Prostate gland (tissue), 2 donors: ENCODE data around the gene S100A5. TPM values are rescaled to one million over a fixed set of nuclear protein-coding genes. Genes with fewer than 3 reads are reported as not detected.

Source experiments
- DNase-seq: peaks from one replicate; pipeline ENCODE4 v3.0.0-alpha.2; 2019; ENCODE audit warnings: low spot score
- H3K27ac ChIP-seq, 2 donors: fragments of 200-600 bp; sonication (generic); 2 replicates each; pipeline ENCODE4 v1.5.1; 2017 to 2019
- H3K27me3 ChIP-seq: fragments of 200-600 bp; sonication (generic); replicated peaks from 2 replicates; pipeline ENCODE4 v1.5.1; 2019; ENCODE audit not compliant: insufficient read depth
- H3K36me3 ChIP-seq, 2 donors: fragments of 200-600 bp; sonication (generic); 1 replicate in 1 of 2; 2 replicates in 1 of 2; pipeline versions ENCODE4 v1.5.1 to v1.8.1; 2017 to 2019
- H3K4me1 ChIP-seq: fragments of 200-600 bp; sonication (generic); replicated peaks from 2 replicates; pipeline ENCODE4 v1.5.1; 2019
- H3K4me3 ChIP-seq, 2 donors: fragments of 200-600 bp; sonication (generic); 2 replicates each; pipeline ENCODE4 v1.5.1; 2017 to 2019
- H3K9me3 ChIP-seq: fragments of 200-600 bp; sonication (generic); 2 replicates; pipeline ENCODE4 v1.5.1; 2017
- CTCF ChIP-seq, 4 experiments: fragments of 200-600 bp in 2 of 4; fragments of 450-650 bp in 2 of 4; sonication (generic) in 2 of 4; IDR thresholded peaks; 1 replicate in 3 of 4; 2 replicates in 1 of 4; pipeline ENCODE4 v1.5.1; 2016 to 2019; ENCODE audit warnings: antibody characterized with exemption in 4 of 4, mild to moderate bottlenecking in 2 of 4, moderate library complexity in 2 of 4
- POLR2A ChIP-seq: fragments of 450-650 bp; IDR thresholded peaks from one replicate; pipeline ENCODE4 v1.6.1; 2016; ENCODE audit warnings: antibody characterized with exemption, mild to moderate bottlenecking
- POLR2AphosphoS5 ChIP-seq: sonication (generic); formaldehyde crosslinking; IDR thresholded peaks from one replicate; pipeline ENCODE4 v1.6.1; 2017; ENCODE audit warnings: antibody characterized with exemption
- WGBS: methylation state at CpG from one replicate; pipeline ENCODE4 v1.1.5; 2018; 5-methylcytosine and 5-hydroxymethylcytosine counted together
- intact Hi-C: fragments of 100-400 bp; cut with DNase I; formaldehyde crosslinking; loops from one replicate; pipeline ENCODE4 v1.14.2; 2022
- total RNA-seq, 2 donors: library from RNA; depleted of rRNA; stranded (reverse); fragments of >200 nt; gene quantifications; one replicate each; pipeline ENCODE4 v1.1.0, GENCODE V29; 2016

The S100A5 gene
- total RNA-seq, 2 donors from 2014 or later: not detected

GRCh38 chr1:153535242-153536011 lies 5.3 kb downstream of the S100A5 start, which contains the start of gene S100A6:
S100A6 (minus strand) TSS chr1:153535991; CDS start chr1:153535339, 652 bp downstream.
- Histone ChIP-seq H3K36me3 (no peaks in the 10 kb centered on the region), H3K4me1 (peaks cover 3% of the 10 kb centered on the region), H3K9me3 (no peaks in the 10 kb centered on the region), H3K4me3 (peak within 1 kb of the TSS; percentile 60 to 74), H3K27me3 (no peaks in the 10 kb centered on the region), H3K27ac (peak within 1 kb of the TSS; percentile 92 to 96)
- DNase-seq: peak; percentile 50
- intact Hi-C loops: no loop called here
- whole genome bisulfite sequencing: 17% methylated on average over 4 of the region's 18 CpGs
- TF ChIP-seq POLR2AphosphoS5 (no peak), POLR2A (peak; percentile 60)

GRCh38 chr1:153534925-153535241 lies 5.9 kb downstream of the S100A5 start:
- Histone ChIP-seq H3K36me3 (no peaks in the 10 kb centered on the region), H3K9me3 (no peaks in the 10 kb centered on the region), H3K27ac (peak overlapping the region; percentile 92 to 96), H3K4me3 (peak overlapping the region; percentile 60 to 74), H3K4me1 (peaks cover 3% of the 10 kb centered on the region), H3K27me3 (no peaks in the 10 kb centered on the region)
- intact Hi-C loops: no loop called here
- TF ChIP-seq CTCF (IDR thresholded peaks at IDR 0.05) (no peak), POLR2A (no peak), POLR2AphosphoS5 (no peak)
- no peak for DNase-seq
- 77% methylated on average over 3 of the region's 3 CpGs for WGBS

GRCh38 chr1:153534226-153534924 lies 6.4 kb downstream of the S100A5 start:
- no peaks in the 10 kb centered on the region for H3K36me3 ChIP-seq
- DNase-seq: no peak

GRCh38 chr1:153533689-153534201 lies 7.0 kb downstream of the S100A5 start:
- Histone ChIP-seq H3K36me3 (no peaks in the 10 kb centered on the region), H3K4me1 (peaks cover 3% of the 10 kb centered on the region), H3K4me3 (peak overlapping the region; percentile 60 to 74), H3K27ac (peak overlapping the region; percentile 92 to 96), H3K9me3 (no peaks in the 10 kb centered on the region), H3K27me3 (no peaks in the 10 kb centered on the region)
- intact Hi-C loops: loop anchor here (1.0 to 2.0 kb wide), 2 partner anchors 23 to 35 kb away; no protein-coding TSS in a partner anchor
- 27% methylated on average over 12 of the region's 13 CpGs for WGBS
- no peak for DNase-seq
- TF ChIP-seq POLR2A (peak; percentile 29), POLR2AphosphoS5 (no peak)

More at GRCh38 chr1:153534226-153534924, 6.4 kb downstream of the S100A5 start:
- peak overlapping the region; percentile 92 to 96 for H3K27ac ChIP-seq
- H3K4me1 ChIP-seq: peaks cover 3% of the 10 kb centered on the region
- TF ChIP-seq POLR2AphosphoS5: no peak
- TF ChIP-seq POLR2A: no peak
- TF ChIP-seq CTCF (IDR thresholded peaks at IDR 0.05): no peak
- 73% methylated on average over 7 of the region's 7 CpGs for WGBS
- H3K9me3 ChIP-seq: no peaks in the 10 kb centered on the region
- peak overlapping the region; percentile 60 to 74 for H3K4me3 ChIP-seq
- H3K27me3 ChIP-seq: no peaks in the 10 kb centered on the region
- intact Hi-C loops: no loop called here

- H3K9me3 ChIP-seq: no peaks in the 10 kb centered on the region
- WGBS: 14% methylated on average over 34 of the region's 34 CpGs
- TF ChIP-seq POLR2AphosphoS5: peak; percentile 74
- peak; percentile 59 to 93 (median 88) for TF ChIP-seq CTCF (IDR thresholded peaks at IDR 0.05)
- peak; percentile 13 for TF ChIP-seq POLR2A
- peaks cover 3% of the 10 kb centered on the region for H3K4me1 ChIP-seq
- intact Hi-C loops: loop anchor here (1.0 to 2.0 kb wide), 2 partner anchors 22 to 35 kb away; no protein-coding TSS in a partner anchor
- peak overlapping the region; percentile 21 to 74 for H3K4me3 ChIP-seq
- peak overlapping the region; percentile 92 to 96 for H3K27ac ChIP-seq
- H3K27me3 ChIP-seq: no peaks in the 10 kb centered on the region
- DNase-seq: peak; percentile 84
- no peaks in the 10 kb centered on the region for H3K36me3 ChIP-seq
Observed at GRCh38 chr1:153532769-153533599, 7.8 kb downstream of the S100A5 start.
